ENCODE results near the gene OPTN. TPM values are rescaled to one million over a fixed set of nuclear protein-coding genes. Genes with fewer than 3 reads are reported as not detected.

The OPTN gene
- total and polyA plus RNA-seq, 10 of the 15 experiments (the other 5 are each of a cell fraction or from before 2014, with no cell fraction given): 15.2 to 42.4 (median 25.5) TPM

DNA sequence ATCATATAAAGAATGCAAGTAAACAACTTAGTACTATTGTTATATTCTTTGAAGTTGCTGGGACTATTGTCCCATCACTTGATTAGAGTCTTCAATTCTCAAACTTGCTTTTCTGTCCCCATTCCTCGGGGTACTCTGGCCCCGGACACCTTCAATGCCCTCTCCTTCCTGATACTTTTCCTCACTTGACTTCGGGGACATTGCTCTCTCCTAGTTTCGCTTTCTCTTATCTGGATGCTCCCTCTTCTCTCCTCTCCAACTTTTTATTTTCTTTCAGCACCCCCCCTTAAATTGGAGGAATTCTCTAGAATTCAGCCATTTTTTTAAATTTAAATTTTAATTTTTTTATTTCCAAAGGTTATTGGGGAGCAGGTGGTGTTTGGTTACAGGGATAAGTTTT, 10.6 kb upstream of the OPTN start (continued):
- TF ChIP-seq, protein P1, sequence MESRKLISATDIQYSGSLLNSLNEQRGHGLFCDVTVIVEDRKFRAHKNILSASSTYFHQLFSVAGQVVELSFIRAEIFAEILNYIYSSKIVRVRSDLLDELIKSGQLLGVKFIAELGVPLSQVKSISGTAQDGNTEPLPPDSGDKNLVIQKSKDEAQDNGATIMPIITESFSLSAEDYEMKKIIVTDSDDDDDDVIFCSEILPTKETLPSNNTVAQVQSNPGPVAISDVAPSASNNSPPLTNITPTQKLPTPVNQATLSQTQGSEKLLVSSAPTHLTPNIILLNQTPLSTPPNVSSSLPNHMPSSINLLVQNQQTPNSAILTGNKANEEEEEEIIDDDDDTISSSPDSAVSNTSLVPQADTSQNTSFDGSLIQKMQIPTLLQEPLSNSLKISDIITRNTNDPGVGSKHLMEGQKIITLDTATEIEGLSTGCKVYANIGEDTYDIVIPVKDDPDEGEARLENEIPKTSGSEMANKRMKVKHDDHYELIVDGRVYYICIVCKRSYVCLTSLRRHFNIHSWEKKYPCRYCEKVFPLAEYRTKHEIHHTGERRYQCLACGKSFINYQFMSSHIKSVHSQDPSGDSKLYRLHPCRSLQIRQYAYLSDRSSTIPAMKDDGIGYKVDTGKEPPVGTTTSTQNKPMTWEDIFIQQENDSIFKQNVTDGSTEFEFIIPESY (IDR thresholded peaks at IDR 0.05): no peak
- TF ChIP-seq BMI1 (IDR thresholded peaks at IDR 0.05; ENCODE audit: borderline replicate concordance) (no peak), STAT3 (IDR thresholded peaks at IDR 0.05; ENCODE audit: low read depth, low read length) (no peak), EED (IDR thresholded peaks at IDR 0.05; ENCODE audit: low read depth) (no peak)

DNA sequence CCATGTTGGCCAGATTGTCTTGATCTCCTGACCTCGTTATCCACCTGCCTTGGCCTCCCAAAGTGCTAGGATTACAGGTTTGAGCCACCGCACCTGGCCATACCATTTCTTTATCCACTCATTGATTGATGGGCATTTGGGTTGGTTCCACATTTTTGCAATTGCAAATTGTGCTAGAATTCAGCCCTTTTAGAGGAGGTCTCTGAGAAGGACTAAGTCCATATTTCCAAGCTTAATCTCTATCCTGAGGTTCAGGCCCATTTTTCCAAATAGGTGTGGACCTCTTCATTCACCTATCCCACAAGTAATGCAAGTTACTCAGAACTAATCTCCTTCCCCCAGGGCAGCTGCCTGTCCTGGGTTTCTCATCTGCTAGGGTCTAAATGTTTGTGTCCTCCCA, 9.7 kb upstream of the OPTN start:
- Histone ChIP-seq H3K79me2 (ENCODE audit: control insufficient read depth, insufficient read depth, low read length) (no peaks in the 10 kb centered on the region), H3K27me3 (replicated peaks in 1 of 2; ENCODE audit: control insufficient read depth in 2 of 2, insufficient read depth in 2 of 2, low read length in 1 of 2) (no peaks in the 10 kb centered on the region), H3K4me1 (ENCODE audit: control insufficient read depth, insufficient read depth, low read length) (no peaks in the 10 kb centered on the region), H3K9me3 (replicated peaks; ENCODE audit: control insufficient read depth, insufficient read depth, low read length) (no peaks in the 10 kb centered on the region; the same call in 2 of the 3 replicates), H3K9ac (ENCODE audit: control insufficient read depth, insufficient read depth, low read length) (no peak overlapping the region), H3K4me3 (no peak overlapping the region), H2AFZ (ENCODE audit: control insufficient read depth, low read depth, low read length) (no peak overlapping the region), H4K20me1 (ENCODE audit: control insufficient read depth, insufficient read depth) (no peaks in the 10 kb centered on the region), H3K4me2 (ENCODE audit: control insufficient read depth, insufficient read depth) (no peak overlapping the region), H3K36me3 (ENCODE audit: control insufficient read depth in 2 of 2, insufficient read depth in 2 of 2, low read length in 1 of 2) (no peaks in the 10 kb centered on the region), H3K27ac (ENCODE audit: control insufficient read depth, insufficient read depth) (no peak overlapping the region)
- CTCF ChIA-PET: interaction anchor here (0.6 kb wide), 1 partner anchor 20 kb away, joined by 3 read pairs; no protein-coding TSS in a partner anchor
- SMC1A ChIA-PET (ENCODE audit: uncharacterized antibody, unreplicated experiment): no interaction called here
- WGBS (ENCODE audit: insufficient coverage, insufficient replicate concordance, low lambda C conversion rate, missing lambda C conversion rate): 46% methylated on average over 2 of the region's 2 CpGs
- RAD21 ChIA-PET (ENCODE audit: unreplicated experiment): no interaction called here
- no TSS peak for BruUV-seq (replicated peaks)
- ATAC-seq: no peak
- no peak for DNase-seq (ENCODE audit: low read depth, low spot score)
- in situ Hi-C loops (cut with MboI) (no loop called here), intact Hi-C loops (cut with micrococcal nuclease; ENCODE audit: unreplicated experiment) (no loop called here)
- FAIRE-seq: no peak
- POLR2A ChIA-PET: no interaction called here
- TF ChIP-seq RCOR1 (conservative IDR thresholded peaks at IDR 0.05; ENCODE audit: low read depth, low read length) (no peak), BCL11A (IDR thresholded peaks at IDR 0.05; ENCODE audit: low read depth, low read length) (no peak), TCF12 (IDR thresholded peaks at IDR 0.05; ENCODE audit: low read depth, low read length) (no peak), POLR2AphosphoS2 (IDR thresholded peaks at IDR 0.05; ENCODE audit: low read depth, low read length) (no peak), STAT1 (conservative IDR thresholded peaks at IDR 0.05) (no peak), ZNF207 (IDR thresholded peaks at IDR 0.05; ENCODE audit: borderline replicate concordance) (no peak), POLR2AphosphoS5 (IDR thresholded peaks at IDR 0.05; ENCODE audit: low read length) (no peak), IRF4 (IDR thresholded peaks at IDR 0.05; ENCODE audit: low read depth, low read length) (no peak)
- TF ChIP-seq, protein P2, sequence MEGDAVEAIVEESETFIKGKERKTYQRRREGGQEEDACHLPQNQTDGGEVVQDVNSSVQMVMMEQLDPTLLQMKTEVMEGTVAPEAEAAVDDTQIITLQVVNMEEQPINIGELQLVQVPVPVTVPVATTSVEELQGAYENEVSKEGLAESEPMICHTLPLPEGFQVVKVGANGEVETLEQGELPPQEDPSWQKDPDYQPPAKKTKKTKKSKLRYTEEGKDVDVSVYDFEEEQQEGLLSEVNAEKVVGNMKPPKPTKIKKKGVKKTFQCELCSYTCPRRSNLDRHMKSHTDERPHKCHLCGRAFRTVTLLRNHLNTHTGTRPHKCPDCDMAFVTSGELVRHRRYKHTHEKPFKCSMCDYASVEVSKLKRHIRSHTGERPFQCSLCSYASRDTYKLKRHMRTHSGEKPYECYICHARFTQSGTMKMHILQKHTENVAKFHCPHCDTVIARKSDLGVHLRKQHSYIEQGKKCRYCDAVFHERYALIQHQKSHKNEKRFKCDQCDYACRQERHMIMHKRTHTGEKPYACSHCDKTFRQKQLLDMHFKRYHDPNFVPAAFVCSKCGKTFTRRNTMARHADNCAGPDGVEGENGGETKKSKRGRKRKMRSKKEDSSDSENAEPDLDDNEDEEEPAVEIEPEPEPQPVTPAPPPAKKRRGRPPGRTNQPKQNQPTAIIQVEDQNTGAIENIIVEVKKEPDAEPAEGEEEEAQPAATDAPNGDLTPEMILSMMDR (IDR thresholded peaks at IDR 0.05 in 2 of 3, conservative IDR thresholded peaks at IDR 0.05 in 1 of 3; ENCODE audit: control insufficient read depth in 2 of 3, extremely low read depth in 1 of 3, insufficient read depth in 1 of 3, low read depth in 3 of 3, low read length in 3 of 3): no peak
- TF ChIP-seq, protein P3, sequence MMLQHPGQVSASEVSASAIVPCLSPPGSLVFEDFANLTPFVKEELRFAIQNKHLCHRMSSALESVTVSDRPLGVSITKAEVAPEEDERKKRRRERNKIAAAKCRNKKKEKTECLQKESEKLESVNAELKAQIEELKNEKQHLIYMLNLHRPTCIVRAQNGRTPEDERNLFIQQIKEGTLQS (IDR thresholded peaks at IDR 0.05; ENCODE audit: borderline replicate concordance, extremely low read depth, low read depth, low read length): no peak
- TF ChIP-seq, protein P4, sequence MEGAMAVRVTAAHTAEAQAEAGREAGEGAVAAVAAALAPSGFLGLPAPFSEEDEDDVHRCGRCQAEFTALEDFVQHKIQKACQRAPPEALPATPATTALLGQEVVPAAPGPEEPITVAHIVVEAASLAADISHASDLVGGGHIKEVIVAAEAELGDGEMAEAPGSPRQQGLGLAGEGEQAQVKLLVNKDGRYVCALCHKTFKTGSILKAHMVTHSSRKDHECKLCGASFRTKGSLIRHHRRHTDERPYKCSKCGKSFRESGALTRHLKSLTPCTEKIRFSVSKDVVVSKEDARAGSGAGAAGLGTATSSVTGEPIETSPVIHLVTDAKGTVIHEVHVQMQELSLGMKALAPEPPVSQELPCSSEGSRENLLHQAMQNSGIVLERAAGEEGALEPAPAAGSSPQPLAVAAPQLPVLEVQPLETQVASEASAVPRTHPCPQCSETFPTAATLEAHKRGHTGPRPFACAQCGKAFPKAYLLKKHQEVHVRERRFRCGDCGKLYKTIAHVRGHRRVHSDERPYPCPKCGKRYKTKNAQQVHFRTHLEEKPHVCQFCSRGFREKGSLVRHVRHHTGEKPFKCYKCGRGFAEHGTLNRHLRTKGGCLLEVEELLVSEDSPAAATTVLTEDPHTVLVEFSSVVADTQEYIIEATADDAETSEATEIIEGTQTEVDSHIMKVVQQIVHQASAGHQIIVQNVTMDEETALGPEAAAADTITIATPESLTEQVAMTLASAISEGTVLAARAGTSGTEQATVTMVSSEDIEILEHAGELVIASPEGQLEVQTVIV (IDR thresholded peaks at IDR 0.05; ENCODE audit: borderline replicate concordance, partially characterized antibody): no peak
- TF ChIP-seq, protein P5, sequence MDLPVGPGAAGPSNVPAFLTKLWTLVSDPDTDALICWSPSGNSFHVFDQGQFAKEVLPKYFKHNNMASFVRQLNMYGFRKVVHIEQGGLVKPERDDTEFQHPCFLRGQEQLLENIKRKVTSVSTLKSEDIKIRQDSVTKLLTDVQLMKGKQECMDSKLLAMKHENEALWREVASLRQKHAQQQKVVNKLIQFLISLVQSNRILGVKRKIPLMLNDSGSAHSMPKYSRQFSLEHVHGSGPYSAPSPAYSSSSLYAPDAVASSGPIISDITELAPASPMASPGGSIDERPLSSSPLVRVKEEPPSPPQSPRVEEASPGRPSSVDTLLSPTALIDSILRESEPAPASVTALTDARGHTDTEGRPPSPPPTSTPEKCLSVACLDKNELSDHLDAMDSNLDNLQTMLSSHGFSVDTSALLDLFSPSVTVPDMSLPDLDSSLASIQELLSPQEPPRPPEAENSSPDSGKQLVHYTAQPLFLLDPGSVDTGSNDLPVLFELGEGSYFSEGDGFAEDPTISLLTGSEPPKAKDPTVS (IDR thresholded peaks at IDR 0.05; ENCODE audit: low read depth, low read length): no peak
